HG02798 (cell line): ENCODE data around the gene CASP8.
"Not testable (repeated sequence)": the region's sequence is repeated elsewhere in the genome, so short reads cannot be mapped to it uniquely, and the experiment has no call there.

Experiments
- ATAC-seq: cut with Tn5 transposase; IDR thresholded peaks from one replicate; pipeline ENCODE4 v1.9.1; 2021; ENCODE audit warnings: mild to moderate bottlenecking; ENCODE audit not compliant: unreplicated experiment, poor library complexity

The CASP8 gene

GRCh38 chr2:201266629-201267028 is 6.3 kb downstream of the CASP8 start:
- no peak for ATAC-seq

- no peak for ATAC-seq
Observed at GRCh38 chr2:201267278-201268030, 7.1 kb downstream of the CASP8 start.

- ATAC-seq, result no peak
Observed at GRCh38 chr2:201269764-201270163, 9.4 kb downstream of the CASP8 start.

GRCh38 chr2:201270293-201271001 is 10.1 kb downstream of the CASP8 start:
- ATAC-seq, result no peak

GRCh38 chr2:201271917-201272316 is 11.6 kb downstream of the CASP8 start:
- no peak for ATAC-seq

GRCh38 chr2:201273330-201273983 is 13.1 kb downstream of the CASP8 start:
- no peak for ATAC-seq

GRCh38 chr2:201275069-201275468 is 14.7 kb downstream of the CASP8 start:
- no peak for ATAC-seq

- no peak for ATAC-seq
Observed at GRCh38 chr2:201275990-201276389, 15.7 kb downstream of the CASP8 start.

GRCh38 chr2:201276511-201276910 is 16.2 kb downstream of the CASP8 start:
- ATAC-seq, result no peak

GRCh38 chr2:201279079-201279478 is 18.7 kb downstream of the CASP8 start:
- ATAC-seq, result no peak

- no peak for ATAC-seq
Observed at GRCh38 chr2:201280191-201281040, 20.1 kb downstream of the CASP8 start.

GRCh38 chr2:201285499-201285898 is 25.2 kb downstream of the CASP8 start:
- no peak for ATAC-seq

- not testable (repeated sequence) for ATAC-seq
Observed at GRCh38 chr2:201290457-201291148, 30.3 kb downstream of the CASP8 start.

- ATAC-seq, result no peak
Observed at GRCh38 chr2:201298462-201299052, 38.2 kb downstream of the CASP8 start.

GRCh38 chr2:201299929-201300328 is 39.6 kb downstream of the CASP8 start:
- not testable (repeated sequence) for ATAC-seq

GRCh38 chr2:201307876-201308275 is 47.5 kb downstream of the CASP8 start:
- ATAC-seq, result no peak

GRCh38 chr2:201308914-201309313 is 48.6 kb downstream of the CASP8 start:
- no peak for ATAC-seq

- ATAC-seq, result no peak
Observed at GRCh38 chr2:201313362-201313761, 53.0 kb downstream of the CASP8 start.

- ATAC-seq, result no peak
Observed at GRCh38 chr2:201319511-201319910, 59.2 kb downstream of the CASP8 start.
